ENCODE data around the gene GPC3.
"Not testable (repeated sequence)": the region's sequence is repeated elsewhere in the genome, so short reads cannot be mapped to it uniquely, and the experiment has no call there.

GPC3 gene

DNA sequence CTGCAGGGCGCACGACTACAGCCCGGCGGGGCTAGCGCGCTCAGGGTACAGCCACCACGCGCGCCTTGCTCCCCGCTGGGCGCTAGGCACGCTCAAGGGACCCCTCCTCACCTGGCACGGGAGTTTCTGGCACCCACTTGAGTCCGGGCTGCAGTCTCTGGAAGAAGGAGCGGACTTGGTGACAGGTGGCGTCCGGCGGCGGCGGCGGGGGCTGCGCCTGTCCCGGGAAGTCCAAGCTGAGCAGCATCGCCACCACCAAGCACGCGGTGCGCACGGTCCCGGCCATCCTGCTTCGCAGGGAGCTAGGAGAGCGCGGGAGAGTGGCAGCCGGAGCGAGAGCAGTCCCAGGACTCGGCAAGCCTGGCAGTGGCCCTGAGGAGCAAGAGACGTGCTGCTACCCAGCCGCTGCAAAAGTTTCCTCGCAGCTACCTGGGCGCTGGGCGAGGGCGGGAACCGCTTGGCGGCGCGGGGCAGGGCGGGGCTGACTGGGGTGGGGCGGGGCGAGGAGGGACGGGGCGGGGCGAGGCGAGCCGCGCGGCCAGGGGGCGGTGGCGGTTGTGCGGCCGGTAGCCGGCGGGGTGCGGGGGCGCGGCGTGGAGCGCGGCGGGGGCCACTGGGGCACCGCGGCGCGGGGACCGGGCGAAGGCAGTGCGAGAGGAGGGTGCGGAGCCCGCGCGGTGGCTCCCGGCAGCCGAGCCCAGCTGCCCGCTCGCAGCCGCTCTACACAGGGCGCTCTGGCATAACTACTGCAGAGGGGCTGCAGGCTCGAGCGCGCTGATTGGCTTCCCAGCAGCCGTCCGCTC, at the start of gene GPC3:
GPC3 (minus strand) TSS at position 431 of the 803 bp plus-strand sequence.
- DNase-seq (ENCODE audit: low spot score) = no peak

DNA sequence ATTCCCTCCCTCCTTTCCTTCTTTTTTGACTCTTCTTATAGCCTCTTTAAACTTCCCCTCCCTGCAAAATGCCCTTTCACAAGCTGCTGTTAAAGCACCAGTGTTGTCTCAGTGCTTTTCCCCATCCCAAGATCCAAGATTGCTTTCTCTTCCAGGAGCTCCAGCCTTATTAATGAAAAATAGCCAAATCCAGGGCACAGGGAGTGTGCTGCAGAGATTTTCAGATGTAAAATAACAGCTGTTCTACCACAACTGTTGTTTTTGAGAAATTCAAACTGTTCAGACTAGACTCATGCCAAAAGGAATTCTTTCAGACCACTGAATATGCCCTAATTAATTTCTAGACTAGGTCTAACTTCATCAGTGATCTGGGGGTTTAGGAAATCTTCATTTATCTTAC, 47.0 kb upstream of the GPC3 start:
- DNase-seq (ENCODE audit: low spot score) = no peak

DNA sequence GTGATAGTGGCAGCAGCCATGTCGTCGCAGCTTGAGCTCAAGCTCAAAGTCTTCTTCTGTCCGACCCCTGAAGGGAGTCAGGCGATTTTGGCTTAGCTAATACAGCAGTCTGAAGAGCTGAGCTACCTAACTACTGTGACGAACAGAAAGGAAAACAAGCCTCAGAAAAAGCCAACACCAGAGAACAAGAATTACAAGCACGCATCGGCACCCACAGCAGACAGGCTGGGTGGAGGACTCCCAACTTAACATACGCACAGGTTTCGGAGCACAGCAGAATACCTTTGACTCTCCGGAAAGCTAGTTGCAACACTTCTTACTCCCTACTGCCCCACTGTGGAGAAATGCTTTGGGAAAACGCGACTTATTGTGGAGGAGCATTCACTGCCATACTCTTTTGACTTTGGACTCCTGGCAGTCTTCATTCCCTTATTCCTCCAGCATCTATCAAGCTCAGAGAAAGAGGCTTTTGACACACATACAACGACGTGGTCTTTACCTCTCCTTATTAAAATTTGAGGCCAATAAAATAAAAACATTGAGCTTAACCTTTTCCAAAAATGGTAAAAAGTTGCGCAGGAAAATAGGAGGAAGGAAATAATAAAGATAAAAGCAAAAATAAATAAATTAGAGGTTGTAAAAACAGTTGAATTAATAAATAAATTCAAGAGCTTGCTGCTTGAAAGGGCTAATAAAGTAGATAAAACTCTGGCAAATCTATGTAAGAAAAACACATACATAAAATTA, 41.3 kb upstream of the GPC3 start:
- peak; percentile 15 for DNase-seq (ENCODE audit: low spot score)

DNA sequence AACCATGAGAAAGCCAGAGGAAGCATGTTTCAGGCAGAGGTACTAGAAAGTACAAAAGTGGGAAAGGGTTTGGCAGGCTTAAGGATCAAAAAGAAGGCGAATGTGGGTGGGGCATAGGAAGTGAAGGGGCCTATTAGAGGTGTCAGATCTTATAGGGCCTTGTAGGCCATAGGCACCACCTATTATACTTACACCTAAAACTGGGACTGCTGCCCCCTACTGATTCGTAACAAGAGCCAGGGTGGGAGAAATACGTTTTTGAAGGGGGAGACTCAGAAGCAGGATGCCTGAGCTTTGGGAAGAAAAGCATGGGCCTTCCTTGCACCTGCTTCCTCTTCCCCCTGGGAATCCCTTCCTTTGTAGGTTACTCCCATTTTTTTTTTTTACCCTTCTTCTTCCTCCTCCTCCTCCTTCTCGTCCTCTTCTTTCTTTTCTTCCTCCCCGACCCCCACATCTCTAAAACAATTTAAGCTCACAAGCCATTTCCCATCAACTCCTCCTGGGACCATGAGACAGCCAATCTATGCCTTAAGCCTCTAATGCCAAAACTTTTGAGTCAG, 40.7 kb upstream of the GPC3 start:
- DNase-seq (ENCODE audit: low spot score) = no peak

DNA sequence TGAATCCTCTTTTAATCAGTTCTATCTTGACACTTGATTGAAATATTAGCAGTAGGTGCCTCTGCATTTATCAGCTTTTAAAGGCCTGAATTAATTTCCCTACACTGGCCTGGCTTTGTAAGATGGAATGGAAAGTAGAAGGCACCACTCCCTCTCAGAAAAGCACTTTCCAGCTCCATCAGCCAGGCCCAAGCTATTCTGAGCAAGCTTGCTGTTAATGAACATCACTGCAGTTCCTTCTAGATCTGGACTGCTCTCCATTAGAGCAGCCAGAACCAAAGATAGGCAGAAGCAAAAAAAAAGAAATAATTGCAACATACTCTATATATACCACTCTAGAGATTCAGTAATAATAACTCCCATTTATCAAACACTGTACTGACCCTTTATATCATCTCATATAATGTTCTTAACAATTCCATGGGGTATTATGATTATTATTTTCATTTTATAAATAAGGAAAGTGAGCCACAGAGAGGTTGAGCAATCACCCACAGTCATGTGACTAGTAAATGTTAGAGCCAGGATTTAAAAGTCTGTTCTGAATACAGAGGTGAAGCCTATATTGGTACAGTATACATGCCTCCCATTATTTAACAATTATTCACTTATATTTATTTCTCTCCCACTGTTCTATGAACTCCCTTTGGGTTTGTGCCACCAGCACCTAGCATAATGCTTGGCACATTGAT, 39.4 kb upstream of the GPC3 start:
- DNase-seq (ENCODE audit: low spot score) = no peak

DNA sequence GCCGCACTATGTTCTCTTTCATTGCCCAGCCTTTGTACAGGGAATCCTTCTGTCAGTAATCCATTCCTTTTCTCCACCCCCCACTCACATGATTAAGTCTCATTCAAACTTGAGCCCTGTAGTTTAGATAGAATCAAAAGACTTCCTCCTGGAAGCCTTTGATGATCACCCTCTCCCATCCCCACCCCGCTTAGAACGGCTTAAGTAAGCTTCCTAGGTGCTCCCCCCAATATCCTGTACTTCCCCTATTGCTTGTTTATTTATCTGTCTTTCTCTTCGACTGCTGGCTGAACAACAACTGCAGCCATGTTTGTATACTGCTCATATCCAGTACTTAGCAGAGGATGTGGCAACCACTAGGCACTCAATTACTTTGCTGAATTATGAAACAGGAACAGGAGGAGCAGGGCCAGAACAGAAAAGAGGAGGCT, 38.5 kb upstream of the GPC3 start:
- DNase-seq (ENCODE audit: low spot score) = no peak

DNA sequence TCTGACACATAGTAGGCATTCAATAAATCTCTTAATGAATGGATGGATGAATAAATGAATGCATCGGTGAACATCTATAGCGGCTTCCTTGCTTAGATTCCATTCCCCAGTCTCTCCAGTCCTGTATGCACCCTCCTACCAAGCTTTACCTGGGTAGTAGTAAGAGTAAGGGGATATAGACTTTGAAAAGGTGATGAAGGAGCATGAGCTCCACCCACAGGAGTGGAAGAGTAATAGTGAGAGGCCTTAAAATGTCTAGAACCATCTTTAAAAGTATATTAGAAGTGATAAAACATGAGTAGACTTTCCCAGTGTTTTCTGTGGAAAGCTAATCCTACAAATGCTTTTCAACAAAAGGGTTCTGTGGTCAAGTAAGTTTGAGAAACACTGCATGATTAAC, 35.5 kb upstream of the GPC3 start:
- DNase-seq (ENCODE audit: low spot score) = no peak

DNA sequence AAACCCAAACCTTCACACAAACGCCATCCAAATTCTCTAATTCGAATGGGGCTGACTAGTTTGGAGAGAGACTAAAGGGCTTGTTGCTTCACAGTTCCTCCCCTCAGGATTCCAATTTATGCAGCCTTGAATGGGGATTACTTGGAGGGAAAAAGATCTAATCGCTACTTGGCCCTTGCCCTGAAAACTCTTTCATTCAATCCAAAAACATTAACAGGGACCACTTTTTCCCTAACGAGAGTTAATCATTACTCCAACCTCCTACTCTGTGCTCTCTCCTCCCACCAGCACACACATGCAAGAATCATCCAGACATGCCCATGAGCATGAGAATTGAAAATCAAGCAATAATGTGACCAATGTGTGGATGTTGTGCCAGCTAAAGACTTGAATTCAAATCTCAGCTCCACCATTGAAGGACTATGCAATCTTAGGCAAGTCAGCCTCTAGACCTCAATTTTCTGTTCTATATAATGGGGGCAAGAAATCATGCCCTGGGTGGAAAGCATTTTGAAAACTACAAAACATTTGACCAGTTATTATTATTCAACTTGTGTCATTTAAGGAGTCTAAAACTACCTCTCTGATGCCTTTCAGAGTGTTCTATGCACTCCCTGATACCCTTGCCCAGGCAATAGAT, 34.3 kb upstream of the GPC3 start:
- no peak for DNase-seq (ENCODE audit: low spot score)

DNA sequence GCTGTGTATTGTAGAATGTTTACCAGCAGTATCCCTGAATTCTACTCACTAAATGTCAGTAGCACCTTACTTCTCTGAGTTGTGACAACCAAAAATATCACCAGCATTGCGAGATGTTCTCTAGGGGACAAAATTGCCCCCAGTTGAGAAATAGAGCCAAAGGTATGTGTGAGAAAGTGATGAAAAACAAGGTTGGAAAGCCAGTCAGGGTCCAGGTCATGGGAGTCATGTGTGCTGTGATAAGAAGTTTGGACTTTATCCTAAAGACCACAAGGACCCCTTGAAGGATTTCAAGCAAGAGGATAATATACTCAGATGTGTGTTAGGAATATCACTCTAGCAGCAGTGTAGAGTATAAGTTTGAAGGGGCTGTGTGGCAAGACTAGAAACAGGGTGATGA, 30.9 kb upstream of the GPC3 start:
- DNase-seq (ENCODE audit: low spot score) = not testable (repeated sequence)

DNA sequence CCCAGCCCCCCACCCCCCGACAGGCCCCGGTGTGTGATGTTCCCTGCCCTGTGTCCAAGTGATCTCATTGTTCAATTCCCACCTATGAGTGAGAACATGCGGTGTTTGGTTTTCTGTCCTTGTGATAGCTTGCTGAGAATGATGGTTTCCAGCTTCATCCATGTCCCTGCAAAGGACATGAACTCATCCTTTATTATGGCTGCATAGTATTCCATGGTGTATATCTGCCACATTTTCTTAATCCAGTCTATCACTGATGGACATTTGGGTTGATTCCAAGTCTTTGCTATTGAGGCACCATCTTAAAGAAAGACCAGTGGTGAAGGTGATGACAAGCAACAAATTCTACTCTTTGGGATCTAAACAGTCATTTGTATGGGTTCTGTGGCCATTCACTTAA, 30.1 kb upstream of the GPC3 start:
- not testable (repeated sequence) for DNase-seq (ENCODE audit: low spot score)

DNA sequence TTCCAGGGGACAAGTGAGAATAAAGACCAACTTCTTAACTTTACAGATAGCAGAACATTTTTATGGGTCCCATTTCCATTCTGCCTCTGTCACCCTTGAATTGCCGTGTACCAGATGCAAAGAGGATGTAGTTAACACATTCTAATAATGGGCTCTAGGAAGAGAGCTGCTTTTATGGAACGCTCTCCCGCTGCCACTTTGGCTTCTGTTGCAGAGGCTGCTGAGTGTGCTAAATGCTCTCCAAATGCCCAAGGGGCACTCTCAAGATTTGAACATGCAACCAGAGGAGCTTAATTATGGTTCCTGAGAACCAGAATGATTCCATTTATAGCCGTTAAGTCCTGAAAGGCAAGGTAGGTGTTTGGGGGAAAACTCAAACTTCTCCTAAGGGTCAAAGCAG, 28.1 kb upstream of the GPC3 start:
- no peak for DNase-seq (ENCODE audit: low spot score)

DNA sequence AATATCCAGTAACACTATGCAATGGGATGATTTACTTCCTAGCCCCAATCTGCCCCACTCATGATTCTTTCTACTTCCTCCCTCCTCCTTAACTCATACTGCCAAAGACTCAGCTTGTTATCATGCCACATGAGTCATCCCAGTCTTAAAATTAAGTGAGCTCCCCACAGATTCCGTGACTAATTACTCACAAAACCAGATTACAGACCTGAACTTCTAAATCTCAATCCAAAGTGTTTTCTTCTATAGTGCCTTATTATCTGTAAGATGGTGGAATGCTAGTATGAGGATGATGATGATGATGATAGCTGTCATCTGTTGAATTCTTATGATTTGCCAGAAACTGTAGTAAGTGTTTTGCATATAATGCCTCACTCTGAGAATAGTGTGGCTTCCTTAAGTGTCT, 27.7 kb upstream of the GPC3 start:
- DNase-seq (ENCODE audit: low spot score) = peak; percentile 66

DNA sequence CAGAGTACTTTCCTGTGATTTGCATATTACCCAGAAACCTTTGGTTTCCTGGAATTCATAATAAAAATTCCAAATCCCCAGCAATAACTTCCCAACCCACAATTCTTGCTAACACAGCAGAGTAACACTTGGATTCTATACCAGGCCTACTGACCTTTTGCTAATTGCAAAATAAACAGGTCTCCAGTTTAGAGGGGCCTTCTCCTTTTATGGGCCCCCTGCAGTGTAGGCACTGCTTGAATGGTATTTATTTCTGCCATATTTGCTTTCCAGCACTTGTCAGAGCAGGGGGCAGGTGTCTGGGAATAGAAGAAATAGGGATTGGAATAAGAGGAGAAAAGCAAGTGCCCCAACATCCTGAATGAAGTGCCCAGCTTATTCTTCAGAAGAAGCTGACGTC, 25.3 kb upstream of the GPC3 start:
- DNase-seq (ENCODE audit: low spot score) = no peak

DNA sequence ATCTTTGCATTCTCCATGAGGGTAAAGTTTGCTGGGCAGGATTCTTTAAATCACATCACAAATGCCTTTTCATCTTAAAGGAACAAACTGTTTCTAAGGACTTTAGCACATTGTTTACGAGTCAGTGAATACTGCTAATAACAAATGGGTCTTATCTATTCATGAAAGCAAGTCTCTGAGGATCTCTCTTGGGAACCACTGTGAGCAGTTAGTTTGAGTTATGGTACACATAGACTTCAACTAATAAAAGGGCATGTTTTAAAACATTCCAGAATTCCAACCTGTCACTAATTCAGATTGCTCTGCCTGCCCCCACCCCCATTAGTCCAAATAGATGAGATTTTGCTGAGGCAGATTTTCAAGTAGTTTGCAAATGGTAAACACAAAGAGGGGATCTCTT, 22.3 kb upstream of the GPC3 start:
- DNase-seq (ENCODE audit: low spot score) = no peak

DNA sequence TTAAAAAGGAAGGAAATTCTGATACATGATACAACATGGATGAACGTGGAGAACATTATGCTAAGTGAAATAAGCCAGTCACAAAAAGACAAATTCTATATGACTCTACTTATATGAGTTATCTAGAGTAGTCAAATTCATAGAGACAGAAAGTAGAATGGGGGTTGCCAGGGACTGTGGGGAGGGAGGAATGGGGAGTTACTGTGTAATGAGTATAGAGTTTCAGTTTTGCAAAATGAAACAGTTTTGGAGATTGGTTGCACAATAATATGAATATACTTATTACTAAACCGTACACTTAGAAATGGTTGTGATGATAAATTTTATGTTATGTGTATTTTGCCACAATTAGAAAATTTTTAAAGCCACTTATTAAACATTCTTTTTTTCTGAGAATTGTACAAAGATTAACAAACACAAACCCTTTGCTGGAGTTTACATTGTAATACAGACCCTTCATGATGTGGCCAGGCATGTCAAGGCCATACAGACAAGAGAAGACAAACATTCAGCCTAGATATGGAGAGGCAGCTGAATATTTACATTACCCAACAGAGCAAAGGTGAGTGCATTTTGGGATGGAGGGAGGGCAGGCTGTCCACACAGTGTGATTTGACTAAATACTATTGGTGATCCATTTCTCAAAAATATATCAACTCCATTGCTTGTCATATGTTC, 21.2 kb upstream of the GPC3 start:
- no peak for DNase-seq (ENCODE audit: low spot score)

DNA sequence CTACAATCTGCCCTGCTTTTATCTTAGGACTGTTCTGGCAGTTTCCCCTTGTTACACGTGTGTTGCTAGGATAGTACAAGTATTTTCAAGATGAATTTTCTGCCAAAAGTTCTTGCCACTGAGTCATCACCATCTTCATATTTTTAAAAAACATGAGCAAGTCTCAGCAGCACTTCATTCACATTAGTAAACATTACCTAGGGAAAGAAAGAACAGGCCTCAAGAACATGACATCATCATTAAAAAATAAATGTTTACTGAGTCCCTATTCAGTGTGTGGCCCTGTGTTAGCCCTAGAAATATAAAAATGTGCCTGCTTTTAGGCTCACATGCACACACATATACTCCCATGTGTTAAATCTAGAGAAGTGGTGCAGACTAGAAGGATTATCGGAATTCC, 18.7 kb upstream of the GPC3 start:
- DNase-seq (ENCODE audit: low spot score) = peak; percentile 16

DNA sequence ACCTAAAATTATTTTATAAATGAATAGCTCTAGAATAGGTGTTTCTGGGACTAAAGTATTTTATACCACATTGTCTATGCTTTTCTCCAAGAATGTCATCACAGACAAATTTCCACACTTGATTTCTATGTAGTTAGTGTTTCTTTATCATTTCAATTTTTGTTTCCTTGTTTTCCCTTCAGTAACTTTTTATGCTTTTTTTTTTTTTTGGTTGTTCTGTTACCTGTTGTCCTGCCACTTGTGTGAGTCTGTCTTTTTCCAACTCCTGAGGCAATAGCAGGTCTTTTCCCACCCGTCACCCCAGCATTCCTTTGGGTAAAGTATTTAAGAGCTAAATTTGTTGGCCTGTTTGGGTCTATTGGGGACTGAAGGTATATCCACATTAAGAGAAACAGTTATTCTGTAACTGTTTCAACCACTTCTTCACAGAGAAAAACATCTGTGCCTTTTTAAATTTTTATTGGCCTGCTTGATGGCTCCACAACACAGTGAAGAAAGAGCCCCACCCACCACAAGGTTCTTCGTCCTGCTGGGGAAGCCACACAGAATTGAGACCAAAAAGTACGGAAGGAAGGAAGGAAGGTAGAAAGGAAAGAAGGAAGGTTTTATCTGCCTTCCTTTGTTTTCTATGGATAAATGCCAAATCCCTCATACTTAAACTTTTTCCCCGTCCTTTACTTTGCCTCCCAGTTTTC, 17.7 kb upstream of the GPC3 start:
- DNase-seq (ENCODE audit: low spot score) = no peak

DNA sequence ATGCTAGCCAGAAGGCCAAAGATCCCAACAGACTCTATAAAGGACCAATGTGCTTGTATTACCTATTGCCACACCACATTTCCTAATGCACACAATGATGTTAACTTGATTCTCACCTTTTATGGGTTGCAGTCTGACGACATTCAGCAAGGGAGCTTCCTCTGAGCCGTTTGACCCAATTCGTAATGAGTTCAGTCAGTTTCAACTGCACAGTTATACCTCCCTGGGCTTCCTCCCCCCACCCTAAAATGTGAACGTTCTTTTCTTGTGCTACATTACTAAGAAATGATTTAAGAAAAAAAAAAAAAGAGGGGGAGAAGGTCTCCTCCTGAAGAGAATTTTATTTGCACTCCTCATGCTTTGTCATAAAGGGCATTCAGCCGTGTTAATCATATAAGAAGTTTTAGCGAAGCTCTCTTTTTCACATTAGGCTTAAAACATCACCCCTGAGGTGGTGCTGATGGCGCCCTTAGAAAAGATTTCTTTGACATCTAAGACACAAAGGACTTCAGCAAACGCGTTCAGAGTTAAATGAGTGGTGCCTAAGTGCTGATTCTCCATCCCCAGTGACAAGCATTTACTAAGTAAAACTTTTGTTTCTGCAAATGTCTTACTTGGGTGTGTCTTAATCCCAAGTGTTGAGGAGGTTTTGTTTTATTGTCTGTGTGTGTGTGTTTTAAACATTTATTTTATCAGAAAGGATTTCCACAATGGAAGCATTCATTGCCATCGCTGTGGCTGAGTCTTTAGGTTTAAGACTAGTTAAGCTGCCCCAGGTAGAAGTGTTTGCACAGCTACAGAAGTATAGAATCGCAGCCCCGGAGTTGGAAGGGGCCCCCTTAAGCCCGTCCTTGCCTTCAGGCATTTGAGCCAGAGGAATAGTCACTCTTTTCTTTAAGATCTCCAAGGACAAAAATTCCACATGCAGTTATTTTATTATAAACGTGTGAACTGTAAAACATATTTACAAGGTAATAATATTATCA, 15.2 kb upstream of the GPC3 start:
- no peak for DNase-seq (ENCODE audit: low spot score)

DNA sequence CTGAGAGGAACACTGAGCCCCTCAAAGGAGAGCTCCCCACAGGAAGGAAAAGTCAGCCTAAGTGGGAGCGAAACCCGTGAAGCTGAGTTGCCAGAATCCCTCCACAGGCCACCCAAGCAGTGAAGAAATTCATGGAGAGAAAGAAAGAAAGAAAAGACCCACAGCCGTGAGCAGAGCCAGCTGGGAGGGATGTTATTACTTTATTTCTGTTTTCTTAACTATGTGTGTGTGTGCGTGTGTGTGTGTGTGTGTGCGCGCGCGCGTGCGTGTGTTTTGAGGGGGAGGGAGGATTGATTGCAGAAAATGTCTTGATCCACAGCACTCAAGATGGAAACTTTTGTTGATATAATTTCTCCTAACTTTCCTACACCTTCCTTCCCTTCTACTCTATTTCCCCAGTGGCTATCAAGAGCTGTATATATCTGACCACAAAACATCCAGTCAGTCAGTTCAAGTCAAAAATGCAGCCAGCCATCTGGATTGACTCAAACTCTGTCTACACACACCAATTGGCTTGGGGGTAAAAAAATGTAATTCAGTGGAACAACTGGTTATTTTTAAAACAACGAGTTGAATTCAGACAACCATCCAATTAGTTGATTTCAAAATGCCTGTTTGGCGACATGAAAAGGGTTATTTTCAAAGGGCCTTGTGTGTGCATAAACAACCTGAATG, 13.8 kb upstream of the GPC3 start:
- DNase-seq (ENCODE audit: low spot score) = no peak
